HepG2 (cell line): ENCODE measurements around the gene PPP1R9B. TPM values are rescaled to one million over a fixed set of nuclear protein-coding genes. Genes with fewer than 3 reads are reported as not detected.

Source experiments
- ARNTL ChIP-seq: sonication (generic); formaldehyde crosslinking; IDR thresholded peaks from 2 replicates; pipeline ENCODE4 v1.4.0; 2020; ENCODE audit warnings: mild to moderate bottlenecking, missing genetic modification reagents
- BHLHE40 ChIP-seq: IDR thresholded peaks from 2 replicates; pipeline ENCODE4 v1.6.1; 2011; ENCODE audit warnings: low read length, improper control_type of control experiment
- CEBPG ChIP-seq: IDR thresholded peaks from 2 replicates; pipeline ENCODE4 v1.6.1; 2016
- DNMT3B ChIP-seq: conservative IDR thresholded peaks from 2 replicates; pipeline ENCODE4 v1.6.1; 2016; ENCODE audit warnings: missing biosample characterization, control low read depth
- MTA3 ChIP-seq: sonication (generic); formaldehyde crosslinking; IDR thresholded peaks from 2 replicates; pipeline ENCODE4 v1.4.0; 2020; ENCODE audit warnings: missing genetic modification reagents
- NR2F2 ChIP-seq: IDR thresholded peaks from 2 replicates; pipeline ENCODE4 v1.6.1; 2012; ENCODE audit warnings: low read depth, inconsistent platforms, borderline replicate concordance
- SAFB2 ChIP-seq: sonication (generic); formaldehyde crosslinking; IDR thresholded peaks from 2 replicates; pipeline ENCODE4 v1.5.1; 2020; ENCODE audit warnings: missing genetic modification reagents, low read depth, mild to moderate bottlenecking, borderline replicate concordance
- SPEN ChIP-seq: sonication (generic); formaldehyde crosslinking; IDR thresholded peaks from 2 replicates; pipeline ENCODE4 v1.5.1; 2020; ENCODE audit warnings: low read depth, mild to moderate bottlenecking, missing genetic modification reagents
- ZNF3 ChIP-seq: IDR thresholded peaks from 2 replicates; pipeline ENCODE4 v1.7.0; 2017; ENCODE audit warnings: inconsistent platforms
- ZNF326 ChIP-seq: sonication (generic); formaldehyde crosslinking; IDR thresholded peaks from 2 replicates; pipeline ENCODE4 v1.4.0; 2020; ENCODE audit warnings: missing genetic modification reagents, borderline replicate concordance
- ZSCAN30 ChIP-seq: sonication (generic); formaldehyde crosslinking; IDR thresholded peaks from 2 replicates; pipeline ENCODE4 v1.5.0; 2020; ENCODE audit warnings: mild to moderate bottlenecking, missing genetic modification reagents
- ZSCAN31 ChIP-seq: sonication (generic); formaldehyde crosslinking; IDR thresholded peaks from 2 replicates; pipeline ENCODE4 v1.5.0; 2020; ENCODE audit warnings: low read depth, mild to moderate bottlenecking, missing genetic modification reagents
- polyA plus RNA-seq, 8 experiments: library from polyadenylated mRNA; depleted of rRNA in 3 of 8; stranded (reverse) in 7 of 8; unstranded in 1 of 8; fragments of >200 nt; fragmentation: Illumina TruSeq in 4 of 8; extraction: Trizol in 4 of 8; gene quantifications; 2 replicates each; pipeline versions ENCODE4 v1.2.1 to v1.2.3, GENCODE V29; 2011 to 2016; ENCODE audit warnings: low read depth in 4 of 8, missing spikeins in 1 of 8, mixed read lengths in 1 of 8; ENCODE audit not compliant: insufficient read depth in 1 of 8
- total RNA-seq, 5 experiments: library from RNA; depleted of rRNA; stranded (reverse); fragments of >200 nt; fragmentation: Illumina TruSeq; extraction: Trizol; gene quantifications; 2 replicates each; pipeline ENCODE4 v1.2.3, GENCODE V29; 2016; ENCODE audit warnings: low read depth in 1 of 5
- TF ChIP-seq, protein P1 (sequence below): sonication (generic); formaldehyde crosslinking; IDR thresholded peaks from 2 replicates; pipeline ENCODE4 v1.5.1; 2020; ENCODE audit warnings: missing genetic modification reagents, mild to moderate bottlenecking, borderline replicate concordance
- TF ChIP-seq, protein P2 (sequence below): sonication (generic); formaldehyde crosslinking; IDR thresholded peaks from 2 replicates; pipeline ENCODE4 v1.9.0; 2022; ENCODE audit warnings: missing genetic modification reagents, mild to moderate bottlenecking, borderline replicate concordance
- TF ChIP-seq, protein P3 (sequence below): IDR thresholded peaks from 2 replicates; pipeline ENCODE4 v1.6.1; 2016; ENCODE audit warnings: missing genetic modification reagents, missing compliant biosample characterization
- TF ChIP-seq, protein P4 (sequence below): sonication (generic); formaldehyde crosslinking; IDR thresholded peaks from 2 replicates; pipeline ENCODE4 v1.5.0; 2020; ENCODE audit warnings: mild to moderate bottlenecking, missing genetic modification reagents, borderline replicate concordance
- TF ChIP-seq, protein P5 (sequence below): sonication (generic); formaldehyde crosslinking; IDR thresholded peaks from 2 replicates; pipeline ENCODE4 v1.4.0; 2020; ENCODE audit warnings: missing genetic modification reagents
- TF ChIP-seq, protein P6 (sequence below): IDR thresholded peaks from 2 replicates; pipeline ENCODE4 v1.6.1; 2016; ENCODE audit warnings: low read depth

The PPP1R9B gene
- total and polyA plus RNA-seq, 2 of the 13 experiments (the other 11 are each of a cell fraction or from before 2014, with no cell fraction given), result 9.4 to 15.8 TPM

DNA sequence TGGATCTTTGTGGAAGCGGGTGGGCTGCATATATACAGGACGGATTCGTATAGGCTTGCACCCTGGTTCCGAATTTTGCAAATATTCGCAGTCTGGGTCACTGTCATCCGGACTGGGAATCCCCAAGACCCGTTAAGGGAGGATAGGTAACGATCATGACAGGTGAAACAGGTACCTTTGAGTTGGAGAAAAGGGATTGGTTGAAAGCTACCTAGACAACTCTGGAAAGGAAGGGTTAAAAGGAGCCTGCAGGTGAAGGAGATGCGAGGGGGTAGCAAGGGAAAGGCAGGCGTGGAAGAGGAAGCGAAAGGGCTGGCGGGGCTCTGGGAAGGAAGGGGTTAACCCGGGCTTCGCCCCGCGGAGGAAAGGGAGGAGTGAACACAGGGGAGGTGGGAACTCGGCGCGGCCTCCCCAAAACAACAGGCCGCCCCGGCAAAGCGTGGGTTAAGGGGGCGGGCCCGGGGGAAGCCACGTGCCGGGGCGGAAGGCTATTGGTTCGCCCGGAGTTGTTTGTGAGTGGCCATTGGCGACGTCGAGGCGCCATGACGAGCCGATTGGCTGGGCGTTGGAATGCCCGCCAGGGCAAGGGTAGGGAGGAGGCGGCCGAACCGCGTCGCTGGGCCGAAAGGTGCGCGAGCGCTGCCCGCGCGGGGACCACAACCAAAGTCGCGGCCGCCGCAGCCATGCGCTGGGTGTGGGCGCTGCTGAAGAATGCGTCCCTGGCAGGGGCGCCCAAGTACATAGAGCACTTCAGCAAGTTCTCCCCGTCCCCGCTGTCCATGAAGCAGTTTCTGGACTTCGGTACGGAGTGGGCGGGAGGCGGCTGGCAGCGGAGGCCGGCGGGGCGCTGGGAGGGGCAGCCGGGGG lies 55.5 kb downstream of the PPP1R9B start, which contains the start of gene PDK2 (continued):
- TF ChIP-seq, protein P1, sequence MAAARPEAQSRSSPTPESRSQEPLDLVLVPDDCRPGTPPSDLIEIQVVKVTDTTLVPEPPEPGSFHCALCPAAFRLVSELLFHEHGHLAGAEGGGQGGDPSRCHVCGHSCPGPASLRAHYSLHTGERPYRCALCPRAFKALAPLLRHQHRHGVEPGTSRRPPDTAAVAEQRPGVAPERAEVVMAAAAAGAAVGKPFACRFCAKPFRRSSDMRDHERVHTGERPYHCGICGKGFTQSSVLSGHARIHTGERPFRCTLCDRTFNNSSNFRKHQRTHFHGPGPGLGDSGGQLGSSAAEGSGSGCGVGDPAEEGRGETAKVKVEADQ (CRISPR knock-in tag), result peak; percentile 46; the same call in 1 of the 2 replicates
- TF ChIP-seq, protein P2, sequence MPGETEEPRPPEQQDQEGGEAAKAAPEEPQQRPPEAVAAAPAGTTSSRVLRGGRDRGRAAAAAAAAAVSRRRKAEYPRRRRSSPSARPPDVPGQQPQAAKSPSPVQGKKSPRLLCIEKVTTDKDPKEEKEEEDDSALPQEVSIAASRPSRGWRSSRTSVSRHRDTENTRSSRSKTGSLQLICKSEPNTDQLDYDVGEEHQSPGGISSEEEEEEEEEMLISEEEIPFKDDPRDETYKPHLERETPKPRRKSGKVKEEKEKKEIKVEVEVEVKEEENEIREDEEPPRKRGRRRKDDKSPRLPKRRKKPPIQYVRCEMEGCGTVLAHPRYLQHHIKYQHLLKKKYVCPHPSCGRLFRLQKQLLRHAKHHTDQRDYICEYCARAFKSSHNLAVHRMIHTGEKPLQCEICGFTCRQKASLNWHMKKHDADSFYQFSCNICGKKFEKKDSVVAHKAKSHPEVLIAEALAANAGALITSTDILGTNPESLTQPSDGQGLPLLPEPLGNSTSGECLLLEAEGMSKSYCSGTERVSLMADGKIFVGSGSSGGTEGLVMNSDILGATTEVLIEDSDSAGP (CRISPR knock-in tag), result peak; percentile 93
- TF ChIP-seq, protein P3, sequence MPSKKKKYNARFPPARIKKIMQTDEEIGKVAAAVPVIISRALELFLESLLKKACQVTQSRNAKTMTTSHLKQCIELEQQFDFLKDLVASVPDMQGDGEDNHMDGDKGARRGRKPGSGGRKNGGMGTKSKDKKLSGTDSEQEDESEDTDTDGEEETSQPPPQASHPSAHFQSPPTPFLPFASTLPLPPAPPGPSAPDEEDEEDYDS (CRISPR knock-in tag), result peak; percentile 67
- TF ChIP-seq ZSCAN30 (no peak), ZSCAN31 (CRISPR knock-in tag) (peak; percentile 47), SAFB2 (CRISPR knock-in tag) (peak; percentile 83; the same call in 1 of the 2 replicates), CEBPG (no peak), ZNF326 (CRISPR knock-in tag) (no peak), BHLHE40 (peak; percentile 90), ARNTL (CRISPR knock-in tag) (peak; percentile 96), NR2F2 (peak; percentile 22; the same call in 1 of the 2 replicates), SPEN (CRISPR knock-in tag) (peak; percentile 85), ZNF3 (CRISPR knock-in tag) (no peak), MTA3 (no peak), DNMT3B (no peak)
- TF ChIP-seq, protein P4, sequence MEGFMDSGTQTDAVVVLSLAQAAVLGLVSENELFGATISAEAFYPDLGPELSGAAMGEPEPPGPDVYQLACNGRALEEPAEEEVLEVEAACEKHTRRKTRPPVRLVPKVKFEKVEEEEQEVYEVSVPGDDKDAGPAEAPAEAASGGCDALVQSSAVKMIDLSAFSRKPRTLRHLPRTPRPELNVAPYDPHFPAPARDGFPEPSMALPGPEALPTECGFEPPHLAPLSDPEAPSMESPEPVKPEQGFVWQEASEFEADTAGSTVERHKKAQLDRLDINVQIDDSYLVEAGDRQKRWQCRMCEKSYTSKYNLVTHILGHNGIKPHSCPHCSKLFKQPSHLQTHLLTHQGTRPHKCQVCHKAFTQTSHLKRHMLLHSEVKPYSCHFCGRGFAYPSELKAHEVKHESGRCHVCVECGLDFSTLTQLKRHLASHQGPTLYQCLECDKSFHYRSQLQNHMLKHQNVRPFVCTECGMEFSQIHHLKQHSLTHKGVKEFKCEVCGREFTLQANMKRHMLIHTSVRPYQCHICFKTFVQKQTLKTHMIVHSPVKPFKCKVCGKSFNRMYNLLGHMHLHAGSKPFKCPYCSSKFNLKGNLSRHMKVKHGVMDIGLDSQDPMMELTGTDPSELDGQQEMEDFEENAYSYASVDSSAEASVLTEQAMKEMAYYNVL (CRISPR knock-in tag), result peak; percentile 62; the same call in 1 of the 2 replicates
- TF ChIP-seq, protein P5, sequence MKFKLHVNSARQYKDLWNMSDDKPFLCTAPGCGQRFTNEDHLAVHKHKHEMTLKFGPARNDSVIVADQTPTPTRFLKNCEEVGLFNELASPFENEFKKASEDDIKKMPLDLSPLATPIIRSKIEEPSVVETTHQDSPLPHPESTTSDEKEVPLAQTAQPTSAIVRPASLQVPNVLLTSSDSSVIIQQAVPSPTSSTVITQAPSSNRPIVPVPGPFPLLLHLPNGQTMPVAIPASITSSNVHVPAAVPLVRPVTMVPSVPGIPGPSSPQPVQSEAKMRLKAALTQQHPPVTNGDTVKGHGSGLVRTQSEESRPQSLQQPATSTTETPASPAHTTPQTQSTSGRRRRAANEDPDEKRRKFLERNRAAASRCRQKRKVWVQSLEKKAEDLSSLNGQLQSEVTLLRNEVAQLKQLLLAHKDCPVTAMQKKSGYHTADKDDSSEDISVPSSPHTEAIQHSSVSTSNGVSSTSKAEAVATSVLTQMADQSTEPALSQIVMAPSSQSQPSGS, result peak; percentile 85
- TF ChIP-seq, protein P6, sequence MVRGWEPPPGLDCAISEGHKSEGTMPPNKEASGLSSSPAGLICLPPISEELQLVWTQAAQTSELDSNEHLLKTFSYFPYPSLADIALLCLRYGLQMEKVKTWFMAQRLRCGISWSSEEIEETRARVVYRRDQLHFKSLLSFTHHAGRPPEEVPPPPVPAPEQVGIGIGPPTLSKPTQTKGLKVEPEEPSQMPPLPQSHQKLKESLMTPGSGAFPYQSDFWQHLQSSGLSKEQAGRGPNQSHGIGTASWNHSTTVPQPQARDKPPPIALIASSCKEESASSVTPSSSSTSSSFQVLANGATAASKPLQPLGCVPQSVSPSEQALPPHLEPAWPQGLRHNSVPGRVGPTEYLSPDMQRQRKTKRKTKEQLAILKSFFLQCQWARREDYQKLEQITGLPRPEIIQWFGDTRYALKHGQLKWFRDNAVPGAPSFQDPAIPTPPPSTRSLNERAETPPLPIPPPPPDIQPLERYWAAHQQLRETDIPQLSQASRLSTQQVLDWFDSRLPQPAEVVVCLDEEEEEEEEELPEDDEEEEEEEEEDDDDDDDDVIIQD, result peak; percentile 46; the same call in 1 of the 2 replicates
